HG03342 (cell line): Measurements from ENCODE around the gene FNBP1L.

Experiments
- ATAC-seq: cut with Tn5 transposase; IDR thresholded peaks from one replicate; pipeline ENCODE4 v1.9.1; 2021; ENCODE audit warnings: mild to moderate bottlenecking, moderate library complexity; ENCODE audit not compliant: unreplicated experiment

The FNBP1L gene

GRCh38 chr1:93567255-93567918, 119.5 kb downstream of the FNBP1L start:
- no peak for ATAC-seq

GRCh38 chr1:93569489-93569888, 121.6 kb downstream of the FNBP1L start:
- no peak for ATAC-seq

GRCh38 chr1:93571623-93572310, 123.8 kb downstream of the FNBP1L start:
- ATAC-seq: no peak

- ATAC-seq: no peak
These were observed 126.1 kb downstream of the FNBP1L start for GRCh38 chr1:93573940-93574469.

- no peak for ATAC-seq
These were observed 126.6 kb downstream of the FNBP1L start for GRCh38 chr1:93574511-93574910.

- ATAC-seq: no peak
These were observed 127.1 kb downstream of the FNBP1L start for GRCh38 chr1:93574991-93575390.

- no peak for ATAC-seq
These were observed 127.8 kb downstream of the FNBP1L start for GRCh38 chr1:93575621-93576284.

- ATAC-seq: no peak
These were observed 128.4 kb downstream of the FNBP1L start for GRCh38 chr1:93576346-93576745.

GRCh38 chr1:93576746-93577145, 128.8 kb downstream of the FNBP1L start:
- ATAC-seq: no peak

- no peak for ATAC-seq
These were observed 129.9 kb downstream of the FNBP1L start for GRCh38 chr1:93577536-93578432.

- ATAC-seq: no peak
These were observed 130.5 kb downstream of the FNBP1L start for GRCh38 chr1:93578433-93578830.

GRCh38 chr1:93578911-93579825, 131.2 kb downstream of the FNBP1L start:
- ATAC-seq: no peak

- ATAC-seq: no peak
These were observed 132.0 kb downstream of the FNBP1L start for GRCh38 chr1:93579891-93580290.

- ATAC-seq: no peak
These were observed 134.3 kb downstream of the FNBP1L start for GRCh38 chr1:93581917-93582850.

GRCh38 chr1:93584261-93585003, 136.5 kb downstream of the FNBP1L start:
- ATAC-seq: no peak

GRCh38 chr1:93585059-93585966, 137.4 kb downstream of the FNBP1L start:
- no peak for ATAC-seq

GRCh38 chr1:93587354-93587753, 139.4 kb downstream of the FNBP1L start:
- no peak for ATAC-seq
